K562 (cell line): ENCODE data around the gene KCNA10.

ENCODE experiments used
- CREB3 ChIP-seq: fragments of 450-650 bp; conservative IDR thresholded peaks from 2 replicates; pipeline ENCODE4 v1.6.1; 2016; ENCODE audit warnings: missing genetic modification characterization, low read depth, mild to moderate bottlenecking, missing compliant biosample characterization, moderate library complexity
- CTCF ChIP-seq, 3 experiments: IDR thresholded peaks in 2 of 3; conservative IDR thresholded peaks in 1 of 3; 2 replicates each; pipeline ENCODE4 v1.5.1; 2011 to 2012; ENCODE audit warnings: low read length in 3 of 3, mild to moderate bottlenecking in 3 of 3, control low read depth in 2 of 3, improper control_type of control experiment in 1 of 3, inconsistent platforms in 1 of 3, low read depth in 1 of 3, mixed read lengths in 1 of 3, moderate library complexity in 1 of 3; ENCODE audit not compliant: insufficient read depth in 2 of 3
- FOXA1 ChIP-seq: fragments of 450-650 bp; IDR thresholded peaks from 2 replicates; pipeline ENCODE4 v1.6.1; 2016; ENCODE audit warnings: mild to moderate bottlenecking, borderline replicate concordance
- ZNF408 ChIP-seq: fragments of 250-450 bp; sonication (Bioruptor Pico); IDR thresholded peaks from 2 replicates; pipeline ENCODE4 v1.4.0; 2020; ENCODE audit warnings: low read depth, mild to moderate bottlenecking, moderate library complexity

- no peak for TF ChIP-seq CTCF (IDR thresholded peaks at IDR 0.05 in 2 of 3, conservative IDR thresholded peaks at IDR 0.05 in 1 of 3; ENCODE audit: insufficient read depth in 2 of 3, low read depth in 1 of 3, low read length in 3 of 3)
- no peak for TF ChIP-seq ZNF408 (CRISPR knock-in tag)
- no peak for TF ChIP-seq CREB3 (tag)
- TF ChIP-seq FOXA1: no peak
Observed at GRCh38 chr1:110509655-110510054, 9.3 kb downstream of the KCNA10 start.
